GM12872 (cell line): ENCODE measurements around the gene MTHFD1L.

ENCODE experiments used
- TF ChIP-seq, protein P1 (sequence below): IDR thresholded peaks from 3 replicates; pipeline ENCODE4 v1.5.1; 2011; ENCODE audit warnings: low read depth, mild to moderate bottlenecking, low read length, moderate library complexity; ENCODE audit not compliant: insufficient read depth

Gene MTHFD1L

DNA sequence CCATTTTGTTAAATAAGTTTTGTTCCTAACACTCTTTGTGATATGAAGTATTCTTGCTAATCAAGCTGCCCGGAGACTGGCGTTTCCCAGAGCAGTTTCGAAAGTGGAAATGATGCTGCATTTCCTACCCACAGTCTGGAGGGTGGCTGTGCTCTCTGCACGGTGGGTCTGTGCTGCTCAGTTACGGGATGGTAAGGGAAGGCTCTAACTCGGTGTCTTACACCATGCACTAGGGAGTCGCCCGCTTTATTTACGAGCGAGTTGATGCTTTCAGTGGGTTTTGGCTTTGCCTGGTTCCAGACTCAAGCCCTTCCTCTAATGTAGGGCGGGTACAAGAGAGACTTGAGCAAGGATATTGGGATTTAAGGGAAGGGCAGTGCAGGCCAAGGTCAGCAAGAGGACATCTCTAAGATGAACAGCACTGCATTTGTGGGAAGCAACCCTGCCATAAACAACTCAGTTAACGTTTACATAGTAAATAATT lies 194.2 kb downstream of the MTHFD1L start:
- TF ChIP-seq, protein P1, sequence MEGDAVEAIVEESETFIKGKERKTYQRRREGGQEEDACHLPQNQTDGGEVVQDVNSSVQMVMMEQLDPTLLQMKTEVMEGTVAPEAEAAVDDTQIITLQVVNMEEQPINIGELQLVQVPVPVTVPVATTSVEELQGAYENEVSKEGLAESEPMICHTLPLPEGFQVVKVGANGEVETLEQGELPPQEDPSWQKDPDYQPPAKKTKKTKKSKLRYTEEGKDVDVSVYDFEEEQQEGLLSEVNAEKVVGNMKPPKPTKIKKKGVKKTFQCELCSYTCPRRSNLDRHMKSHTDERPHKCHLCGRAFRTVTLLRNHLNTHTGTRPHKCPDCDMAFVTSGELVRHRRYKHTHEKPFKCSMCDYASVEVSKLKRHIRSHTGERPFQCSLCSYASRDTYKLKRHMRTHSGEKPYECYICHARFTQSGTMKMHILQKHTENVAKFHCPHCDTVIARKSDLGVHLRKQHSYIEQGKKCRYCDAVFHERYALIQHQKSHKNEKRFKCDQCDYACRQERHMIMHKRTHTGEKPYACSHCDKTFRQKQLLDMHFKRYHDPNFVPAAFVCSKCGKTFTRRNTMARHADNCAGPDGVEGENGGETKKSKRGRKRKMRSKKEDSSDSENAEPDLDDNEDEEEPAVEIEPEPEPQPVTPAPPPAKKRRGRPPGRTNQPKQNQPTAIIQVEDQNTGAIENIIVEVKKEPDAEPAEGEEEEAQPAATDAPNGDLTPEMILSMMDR, result no peak

DNA sequence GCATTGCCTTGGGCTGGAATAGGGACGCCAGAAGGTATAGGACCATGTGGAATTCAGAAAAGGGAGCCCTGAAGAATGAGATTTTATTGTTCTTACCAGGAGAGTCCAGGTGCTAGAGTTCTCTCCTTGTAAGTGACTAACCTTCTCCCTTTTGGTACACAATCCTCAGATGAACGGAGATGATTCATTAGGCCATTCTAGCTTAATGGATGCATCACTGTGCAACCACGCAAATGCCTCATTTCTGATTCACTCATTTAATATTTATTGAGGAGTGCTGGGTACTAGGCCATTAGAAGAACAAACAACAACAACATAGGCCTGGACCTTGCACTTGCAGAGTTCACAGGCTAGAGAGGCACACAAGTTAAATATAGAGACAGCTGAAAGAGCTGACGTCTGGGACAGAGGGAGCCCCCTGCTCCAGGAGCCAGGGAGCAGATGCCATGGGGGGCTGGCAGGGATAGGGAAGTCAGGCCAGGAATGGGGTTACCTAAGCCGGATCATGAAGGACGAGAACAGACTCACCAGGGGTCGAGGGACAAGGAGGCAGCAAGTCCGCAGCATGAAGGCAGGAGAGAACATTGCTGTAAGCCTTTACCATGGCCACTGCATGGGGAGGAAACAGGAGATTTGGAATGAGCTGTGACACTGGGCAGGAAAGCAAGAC lies 194.7 kb downstream of the MTHFD1L start:
- TF ChIP-seq, protein P1, result no peak

DNA sequence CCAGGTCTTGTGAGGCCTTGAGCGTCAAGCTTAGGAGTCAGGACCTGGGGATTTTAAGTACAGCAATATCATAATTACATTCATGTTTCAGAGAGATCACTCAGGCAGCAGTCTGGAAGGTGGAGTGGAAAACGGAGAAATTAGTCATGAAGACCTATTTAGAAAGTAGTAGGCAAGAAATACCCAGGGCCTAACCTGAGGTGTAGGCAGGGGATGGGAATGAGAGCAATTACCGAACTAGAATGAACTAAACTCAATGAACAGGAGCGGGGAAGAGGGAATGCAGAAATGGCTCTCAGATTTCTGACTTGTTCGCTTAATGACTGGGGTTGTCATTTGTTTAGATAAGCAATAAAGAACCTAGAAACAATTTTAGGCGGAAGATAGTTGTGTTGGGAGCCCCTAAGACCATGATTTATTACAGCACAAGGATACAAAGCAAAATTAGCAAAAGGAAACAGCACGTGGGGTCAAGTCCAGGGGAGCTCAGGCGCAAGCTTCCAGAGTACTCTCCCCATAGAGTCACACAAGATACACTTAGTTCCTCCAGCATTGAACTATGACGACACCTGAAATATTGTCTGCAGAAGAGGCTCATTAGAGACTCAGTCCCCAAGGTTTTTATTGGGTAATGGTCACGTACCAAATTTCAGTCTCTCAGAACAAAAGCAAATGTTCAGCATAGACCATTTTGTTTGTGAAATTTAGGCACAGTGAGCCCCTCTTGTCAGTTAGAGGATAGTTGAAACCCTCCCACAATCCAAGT lies 195.4 kb downstream of the MTHFD1L start:
- TF ChIP-seq, protein P1, result no peak

DNA sequence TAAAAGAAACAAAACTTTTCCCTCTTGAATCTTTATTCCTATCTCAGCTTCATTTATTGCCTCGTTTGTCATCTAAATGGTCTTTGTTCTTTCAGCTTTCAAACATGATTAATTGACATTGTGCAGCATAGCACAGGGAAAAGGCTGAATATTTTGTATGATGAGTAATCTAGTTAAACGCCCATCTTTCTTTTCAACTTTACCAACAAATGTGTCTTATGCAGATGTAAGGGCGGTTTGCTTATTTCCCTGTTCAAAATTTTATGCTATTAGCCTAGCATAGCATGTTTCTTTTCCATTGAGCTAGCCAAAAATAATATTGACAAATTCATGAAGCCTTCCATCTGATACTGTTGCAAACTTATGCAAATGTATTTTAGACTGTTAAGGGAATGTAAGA lies 197.8 kb downstream of the MTHFD1L start:
- TF ChIP-seq, protein P1, result no peak

DNA sequence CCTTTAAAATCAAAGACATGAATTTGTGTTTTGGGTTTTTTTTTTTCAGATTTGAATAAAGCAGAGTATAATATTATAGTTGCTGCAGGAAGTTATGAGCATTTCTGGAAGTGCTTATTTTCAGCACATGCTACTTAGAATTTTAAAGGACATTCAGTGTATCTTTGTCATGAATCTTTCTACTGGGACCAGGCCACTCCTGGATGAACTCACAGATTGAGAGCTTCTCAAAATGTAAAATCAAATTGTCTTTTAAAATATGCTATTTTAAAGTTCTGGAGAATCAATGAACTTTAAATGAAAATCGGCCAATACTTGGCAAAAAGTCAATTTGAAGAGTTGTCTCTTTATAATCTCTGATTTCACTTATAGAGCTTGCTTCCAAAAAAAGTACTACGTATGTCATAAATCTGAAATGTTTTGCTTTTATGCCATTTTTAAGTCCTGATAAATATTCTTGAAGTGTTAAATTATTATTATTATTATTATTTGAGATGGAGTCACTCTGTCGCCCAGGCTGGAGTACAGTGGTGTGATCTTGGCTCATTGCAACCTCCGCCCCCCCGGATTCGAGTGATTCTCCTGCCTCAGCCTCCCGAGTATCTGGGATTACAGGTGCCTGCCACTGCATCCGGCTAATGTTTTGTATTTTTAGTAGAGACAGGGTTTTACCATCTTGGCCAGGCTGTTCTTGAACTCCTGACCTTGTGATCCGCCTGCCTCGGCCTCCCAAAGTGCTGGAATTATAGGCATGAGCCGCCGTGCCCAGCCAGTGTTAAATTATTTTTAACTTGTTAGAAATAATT lies 198.5 kb downstream of the MTHFD1L start:
- TF ChIP-seq, protein P1, result no peak

DNA sequence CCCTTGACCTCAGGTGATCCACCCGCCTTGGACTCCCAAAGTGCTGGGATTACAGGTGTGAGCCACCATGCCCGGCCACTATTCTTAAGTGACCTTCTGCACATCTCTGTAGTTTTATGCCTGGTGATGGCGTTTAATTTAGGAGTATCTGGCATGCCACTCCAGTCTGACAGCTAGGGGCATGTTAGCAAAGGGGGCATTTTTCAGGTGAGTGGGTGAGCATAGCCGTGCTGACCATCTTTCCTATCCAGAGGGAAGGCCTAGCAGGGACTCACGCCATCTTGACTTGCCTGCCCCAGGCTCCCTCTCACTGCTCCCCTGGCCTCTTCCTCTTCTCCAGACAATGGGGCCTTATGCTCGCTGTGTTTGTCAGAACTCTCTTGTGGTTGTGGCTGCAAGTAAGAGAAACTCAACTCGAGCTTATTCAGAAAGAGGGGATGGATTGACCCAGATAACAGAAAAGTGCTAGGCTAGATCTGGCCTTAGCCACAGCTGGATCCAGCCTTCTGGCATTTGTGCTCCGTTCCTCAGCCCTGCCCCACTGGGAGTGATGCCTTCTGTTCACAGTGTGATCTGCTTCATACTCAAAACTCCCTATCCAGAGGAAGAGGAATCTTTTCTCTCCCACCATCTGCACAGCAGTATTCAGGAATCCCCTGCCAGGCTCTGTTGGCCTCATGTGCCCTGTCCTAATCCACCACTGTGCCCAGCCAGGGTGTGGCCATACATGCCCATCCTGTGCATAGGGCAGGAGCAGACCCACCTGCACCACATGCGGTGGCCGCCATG lies 199.7 kb downstream of the MTHFD1L start:
- TF ChIP-seq, protein P1, result no peak
